Muscle of arm (tissue), 12 donors: ENCODE results near the gene ATP4A. TPM values are rescaled to one million over a fixed set of nuclear protein-coding genes. Genes with fewer than 3 reads are reported as not detected.

ENCODE experiments used
- DNase-seq: peaks from one replicate; pipeline ENCODE4 v3.0.0-alpha.2; 2013
- polyA plus RNA-seq, 12 donors: library from polyadenylated mRNA; unstranded; fragments of 120-200 nt; gene quantifications; one replicate each; pipeline ENCODE4 v1.2.1, GENCODE V29; 2013; ENCODE audit not compliant: insufficient read length in 12 of 12

ATP4A gene
- polyA plus RNA-seq, 12 donors = 0.21 to 0.26 TPM; not detected in 10

- DNase-seq = no peak
Measured at GRCh38 chr19:35565016-35565856, 1.8 kb upstream of the ATP4A start.

DNA sequence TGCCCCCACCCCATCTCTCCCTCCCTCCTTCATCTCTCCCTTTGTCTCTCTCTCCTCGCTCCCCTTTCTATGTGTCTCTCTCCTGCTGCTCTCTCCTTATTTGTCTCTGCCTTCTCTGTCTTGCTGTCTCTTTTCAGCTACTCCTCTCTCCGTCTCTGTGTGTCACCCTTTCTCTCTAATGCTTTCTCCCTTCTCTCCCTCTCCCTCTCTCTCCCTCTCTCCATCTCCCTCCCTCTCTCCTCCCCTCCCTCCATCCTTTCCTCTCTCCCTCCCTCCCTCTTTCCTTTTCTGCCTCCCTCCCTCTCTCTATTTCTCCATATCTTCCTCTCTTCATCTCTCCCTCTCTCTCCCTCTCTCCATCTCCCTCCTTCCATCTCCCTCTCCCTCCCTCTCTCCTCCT lies 682 bp downstream of the ATP4A start:
- no peak for DNase-seq

DNA sequence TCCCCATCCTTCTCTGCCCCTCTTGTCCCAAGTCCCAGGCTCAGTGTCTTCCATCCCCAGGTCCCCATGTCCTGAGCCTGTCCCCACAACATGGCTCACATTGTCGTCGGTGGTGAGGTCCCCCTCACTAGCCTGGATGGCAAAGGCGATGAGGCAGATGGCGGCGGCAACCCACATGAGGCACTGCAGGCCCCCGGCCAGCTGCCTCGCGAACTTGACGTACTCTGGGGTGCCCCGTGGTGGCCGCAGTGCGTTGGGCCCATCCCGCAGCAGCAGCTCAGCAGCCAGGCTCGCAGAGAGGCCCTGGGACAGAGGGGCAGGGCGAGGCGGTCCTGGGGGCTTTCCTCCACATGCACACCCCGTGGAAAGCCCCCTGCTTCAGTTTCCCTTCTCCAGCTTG lies 1.1 kb downstream of the ATP4A start:
- DNase-seq = no peak

GRCh38 chr19:35561436-35561835 lies 2.0 kb downstream of the ATP4A start:
- no peak for DNase-seq

DNA sequence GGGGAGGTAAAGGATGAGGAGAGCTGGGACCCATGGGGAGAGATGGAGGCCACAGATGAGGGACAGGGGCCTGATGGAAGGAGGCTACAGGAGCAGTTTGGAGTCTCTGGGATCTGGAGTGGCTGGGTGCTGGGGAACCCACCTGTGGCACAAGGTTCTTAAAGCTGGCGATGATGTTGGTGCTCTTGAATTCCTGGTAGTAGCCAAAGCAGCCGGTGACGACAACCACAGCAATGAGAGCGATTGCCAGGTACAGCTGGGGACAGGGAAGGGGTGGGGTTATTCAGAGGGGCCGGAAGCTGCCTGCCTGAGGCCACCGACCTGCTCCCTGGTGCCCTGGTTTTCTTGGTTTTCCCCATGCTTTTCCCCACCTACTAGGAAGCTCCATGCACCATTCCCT lies 2.8 kb downstream of the ATP4A start:
- DNase-seq = no peak

GRCh38 chr19:35560271-35560670 lies 3.2 kb downstream of the ATP4A start:
- DNase-seq = no peak

- DNase-seq = no peak
Measured at GRCh38 chr19:35559781-35560180, 3.7 kb downstream of the ATP4A start.

GRCh38 chr19:35559281-35559659 lies 4.2 kb downstream of the ATP4A start:
- no peak for DNase-seq

DNA sequence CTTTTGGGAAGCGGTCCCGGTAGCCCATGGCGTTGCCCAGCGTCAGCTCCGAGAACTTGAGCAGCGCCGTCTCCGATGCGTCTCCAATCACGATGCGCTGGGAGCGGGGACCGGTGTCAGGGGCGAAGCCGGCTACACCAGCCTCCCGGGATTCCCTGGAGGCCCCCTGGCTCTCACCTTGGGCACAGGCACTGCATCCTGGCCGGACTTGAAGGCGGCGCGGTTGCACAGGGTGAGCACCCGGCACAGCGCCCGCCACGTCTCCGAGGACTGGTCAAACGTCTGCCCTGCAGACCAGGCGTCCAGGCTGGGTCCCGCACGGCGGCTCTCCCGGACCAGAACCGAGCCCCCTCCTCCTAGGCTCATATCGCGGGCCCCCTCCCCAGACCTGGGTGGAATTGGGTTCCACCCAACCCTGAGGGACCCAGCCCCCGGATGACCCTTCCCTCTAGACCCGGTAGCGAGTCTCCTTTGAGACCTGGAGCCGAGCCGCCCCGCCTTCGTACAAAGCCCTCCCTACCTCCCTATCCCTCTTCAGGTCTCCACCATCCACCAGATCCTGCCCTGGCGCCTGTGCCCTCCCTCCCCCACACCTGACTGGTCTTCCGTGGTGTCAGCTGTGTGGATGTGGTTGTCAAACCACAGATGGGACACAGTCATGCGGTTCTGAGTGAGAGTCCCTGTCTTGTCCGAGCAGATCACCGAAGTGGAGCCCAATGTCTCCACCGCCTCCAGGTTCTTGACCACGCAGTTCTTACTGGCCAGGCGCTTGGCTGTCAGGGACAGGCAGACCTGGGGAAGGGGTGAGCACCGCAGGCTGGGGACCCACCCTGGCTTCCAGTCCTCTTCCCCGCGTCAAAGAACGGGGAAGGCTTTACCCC lies 4.8 kb downstream of the ATP4A start:
- DNase-seq = no peak

DNA sequence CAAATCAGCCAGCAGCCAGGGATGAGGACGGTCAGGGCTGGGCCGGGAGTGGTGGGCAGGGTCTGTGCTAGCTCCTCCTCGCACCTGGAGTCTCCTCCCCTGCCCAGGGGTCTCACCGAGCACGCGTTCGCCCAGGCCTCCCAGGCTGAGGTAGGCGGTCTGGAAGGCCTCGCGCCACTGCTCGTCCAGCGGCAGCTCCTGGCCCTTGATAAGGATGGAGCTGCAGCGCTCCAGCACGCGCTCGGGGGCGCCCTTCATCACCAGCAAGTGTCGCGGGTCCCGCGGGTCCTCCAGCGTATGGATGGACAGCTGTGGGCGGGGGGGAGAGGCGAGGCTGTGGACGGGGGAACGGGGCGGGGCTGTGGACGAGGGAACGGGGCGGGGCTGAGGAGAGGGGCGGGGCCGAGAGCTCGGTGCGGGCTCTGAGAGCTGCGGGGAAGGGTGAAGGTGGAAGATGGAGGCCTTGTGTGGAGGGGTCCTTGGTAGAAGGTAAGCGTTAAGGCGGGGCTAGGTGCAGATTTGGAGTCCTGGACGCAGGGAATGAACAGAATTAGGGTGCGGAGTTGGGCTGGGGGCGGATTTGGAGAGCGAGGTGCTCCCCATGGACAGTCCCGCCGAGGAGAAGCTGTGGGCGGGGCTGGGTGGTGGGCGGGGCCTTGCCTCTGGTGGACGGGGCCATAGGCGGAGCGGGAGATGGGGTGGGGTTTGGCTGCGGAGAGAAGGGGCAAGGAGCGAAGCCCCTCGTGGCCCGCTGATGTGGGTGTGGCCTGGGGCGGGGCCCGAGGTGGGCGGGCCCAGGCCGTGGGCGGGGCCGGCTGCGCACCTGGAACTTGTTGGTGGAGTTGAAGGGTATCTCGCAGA lies 5.7 kb downstream of the ATP4A start:
- DNase-seq = peak; percentile 16

GRCh38 chr19:35556846-35557538 lies 6.5 kb downstream of the ATP4A start:
- no peak for DNase-seq

- DNase-seq = no peak
Measured at GRCh38 chr19:35556025-35556590, 7.3 kb downstream of the ATP4A start.

DNA sequence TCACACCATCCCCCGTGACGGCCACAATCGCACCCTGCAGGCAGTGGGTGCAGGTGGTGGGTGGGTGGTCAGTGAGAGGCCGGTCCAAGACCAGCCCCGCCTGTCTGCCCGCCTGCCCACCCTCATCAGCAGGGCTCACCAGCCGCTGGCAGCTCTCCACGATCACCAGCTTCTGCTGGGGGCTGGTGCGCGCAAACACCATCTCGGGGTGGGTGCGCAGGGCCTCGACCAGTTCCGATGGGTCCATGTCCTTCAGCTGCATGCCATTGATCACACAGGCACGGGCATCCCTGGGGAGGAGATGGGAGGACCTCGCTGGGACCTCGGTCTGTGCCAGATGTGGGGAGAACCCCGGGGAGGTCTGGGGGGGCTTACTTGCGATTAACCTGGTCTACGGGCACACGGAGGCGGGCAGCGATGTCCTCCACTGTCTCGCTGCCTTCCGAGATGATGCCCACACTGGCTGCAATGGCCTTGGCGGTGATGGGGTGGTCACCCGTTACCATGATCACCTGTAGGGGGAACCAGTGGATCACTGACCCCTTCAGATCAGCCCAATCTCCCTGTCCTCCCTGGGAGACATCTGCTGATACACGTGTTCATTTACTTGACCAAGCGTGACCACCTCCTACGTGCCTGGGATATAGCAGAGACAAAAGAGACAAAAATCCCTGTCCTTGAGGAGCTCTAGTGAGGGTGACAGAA lies 8.0 kb downstream of the ATP4A start:
- DNase-seq = no peak

DNA sequence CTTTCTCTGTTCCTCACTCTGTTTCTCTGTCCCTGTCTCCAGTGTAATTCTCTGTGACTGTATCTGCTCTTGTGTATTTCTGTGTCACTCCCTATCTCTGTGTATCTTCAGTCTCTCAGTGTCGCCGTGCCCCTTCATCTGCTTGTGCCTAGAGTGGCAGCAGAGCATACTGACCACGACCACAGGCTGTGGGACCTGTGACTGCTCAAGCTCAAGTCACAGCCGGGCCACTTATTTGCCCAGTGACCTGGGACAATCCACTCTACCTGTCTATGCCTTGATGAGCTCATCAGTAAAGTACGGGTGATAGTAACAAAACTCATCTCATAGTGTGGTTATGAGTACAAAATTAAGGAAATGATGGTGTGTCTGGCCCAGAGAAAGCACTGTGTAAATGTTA lies 9.4 kb downstream of the ATP4A start:
- DNase-seq = no peak

DNA sequence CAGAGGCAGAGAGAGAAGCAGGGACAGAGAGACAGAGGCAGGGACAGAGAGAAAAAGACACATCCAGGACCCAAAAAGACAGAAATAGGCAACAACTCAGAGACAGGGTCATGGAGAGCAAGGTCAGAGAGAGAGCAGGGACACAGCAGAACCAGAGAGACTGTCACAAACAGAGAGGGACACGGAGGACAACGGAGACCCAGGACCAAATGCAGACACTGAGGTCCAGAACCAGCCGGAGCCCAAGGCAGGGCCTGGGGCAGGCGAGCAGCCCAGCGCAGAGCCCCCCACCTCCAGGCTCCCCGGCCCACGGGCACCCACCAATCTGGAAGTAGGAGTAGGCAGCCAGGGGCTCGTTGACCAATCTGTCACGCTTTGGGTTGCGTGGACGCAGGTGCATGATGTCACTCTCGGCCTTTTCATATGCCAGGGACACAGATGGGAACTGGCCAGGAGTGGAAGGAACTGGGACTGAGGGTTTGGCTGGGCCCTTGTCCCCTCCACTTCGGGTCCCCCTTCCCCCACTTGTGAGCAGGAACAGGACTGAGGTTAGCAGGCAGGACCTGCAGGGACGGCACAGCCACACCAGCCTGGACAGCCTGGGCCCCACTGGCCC lies 10.0 kb downstream of the ATP4A start:
- DNase-seq = no peak

- DNase-seq = no peak
Measured at GRCh38 chr19:35552534-35553384, 10.7 kb downstream of the ATP4A start.

DNA sequence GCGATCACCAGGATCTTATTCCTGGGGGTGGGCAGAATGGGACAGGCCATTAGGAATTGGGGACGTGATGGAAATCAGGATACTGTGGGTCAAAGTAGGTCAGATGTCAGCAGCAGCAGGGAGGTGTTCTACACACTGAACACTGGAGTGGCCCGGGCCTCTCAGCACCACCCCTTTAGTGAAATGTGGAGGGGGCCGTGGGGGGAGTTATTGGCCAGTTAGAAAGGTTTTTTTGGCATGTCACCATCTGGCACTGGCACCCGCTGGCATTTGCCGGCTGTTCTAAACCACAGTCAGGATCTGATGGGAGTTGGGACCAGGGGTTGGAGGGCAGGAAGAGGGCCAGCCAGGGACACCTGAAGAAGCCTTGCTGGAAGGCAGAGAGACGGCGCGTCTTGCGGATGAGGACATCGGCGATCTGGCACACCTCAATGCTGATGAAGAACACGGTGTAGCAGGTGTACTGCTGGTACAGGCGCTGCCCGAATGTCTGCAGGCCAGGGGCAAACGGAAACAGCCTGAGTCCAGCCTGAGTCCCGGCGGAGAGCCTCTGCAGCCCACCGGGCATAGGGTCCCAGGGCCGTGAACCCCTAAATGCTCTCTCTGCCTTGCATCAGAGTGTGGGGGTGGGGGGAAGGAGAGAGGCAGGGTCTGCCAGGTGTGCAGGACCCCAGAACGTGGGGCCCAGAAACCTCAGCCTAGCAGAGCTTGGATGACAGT lies 12.2 kb downstream of the ATP4A start:
- no peak for DNase-seq

DNA sequence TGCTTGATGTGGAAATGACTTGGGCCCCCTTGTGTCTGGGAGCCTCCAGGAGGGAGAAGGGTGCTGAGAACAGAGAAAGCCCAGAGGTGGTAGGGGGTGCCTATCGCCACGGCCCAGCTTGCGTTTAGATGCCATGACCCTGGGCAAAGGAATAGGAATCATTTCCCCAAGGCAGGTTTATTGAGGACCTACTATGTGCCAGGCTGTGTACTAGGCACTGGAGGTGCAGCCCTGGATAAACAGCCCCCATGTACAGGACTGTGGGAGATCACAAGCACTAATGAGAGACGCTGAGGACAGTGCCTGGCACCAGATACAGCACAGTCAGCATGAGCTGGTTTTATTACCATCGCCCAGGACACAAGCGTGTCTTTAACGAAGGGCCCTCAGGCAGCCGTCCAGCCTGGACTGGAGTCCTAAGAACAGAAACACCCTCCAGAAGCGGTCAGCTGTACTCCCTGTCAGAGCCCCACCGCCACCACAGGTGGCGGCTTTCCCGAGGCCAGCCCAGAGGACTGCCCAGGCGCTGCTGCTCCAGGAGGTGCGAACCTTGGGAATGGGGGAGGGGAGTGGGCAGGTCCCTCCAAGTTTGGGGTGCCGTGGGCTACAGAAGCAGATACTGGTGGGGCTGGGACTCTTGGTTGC lies 13.5 kb downstream of the ATP4A start:
- no peak for DNase-seq
